CD4-positive, alpha-beta T cell treated with Interferon alpha-2 for 1 hour (primary cell): ENCODE measurements around the gene ANKRD24.
"Not testable (repeated sequence)": the region's sequence is repeated elsewhere in the genome, so short reads cannot be mapped to it uniquely, and the experiment has no call there.

ENCODE experiments used
- DNase-seq, 2 donors: peaks; one replicate each; pipeline ENCODE4 v3.0.0-alpha.2; 2020 to 2022

Gene ANKRD24

GRCh38 chr19:4182084-4182810, at the start of gene ANKRD24, which contains the start of gene SIRT6:
Gene ANKRD24 (plus strand): TSS chr19:4182689. CDS start chr19:4186426, 3,737 bp downstream.
Gene SIRT6 (minus strand): TSS chr19:4182563. CDS start chr19:4182539, 24 bp downstream.
- peak; percentile 96 to 97 for DNase-seq

GRCh38 chr19:4134351-4134750, 48.1 kb upstream of the ANKRD24 start:
- DNase-seq, result no peak

GRCh38 chr19:4135386-4135785, 47.1 kb upstream of the ANKRD24 start:
- not testable (repeated sequence) for DNase-seq

GRCh38 chr19:4136680-4137088, 45.8 kb upstream of the ANKRD24 start:
- no peak for DNase-seq

GRCh38 chr19:4138445-4138844, 44.0 kb upstream of the ANKRD24 start:
- no peak for DNase-seq

- DNase-seq, result peak; percentile 78 to 86
Observed at GRCh38 chr19:4139614-4140236, 42.8 kb upstream of the ANKRD24 start.

- DNase-seq, result peak; percentile 26 to 49
Observed at GRCh38 chr19:4140237-4140711, 42.2 kb upstream of the ANKRD24 start.

- not testable (repeated sequence) for DNase-seq
Observed at GRCh38 chr19:4142916-4143315, 39.6 kb upstream of the ANKRD24 start.

- no peak for DNase-seq
Observed at GRCh38 chr19:4144666-4145249, 37.7 kb upstream of the ANKRD24 start.

GRCh38 chr19:4149518-4150288, 32.8 kb upstream of the ANKRD24 start:
- no peak for DNase-seq

GRCh38 chr19:4151623-4152022, 30.9 kb upstream of the ANKRD24 start:
- DNase-seq, result no peak

GRCh38 chr19:4152241-4152998, 30.1 kb upstream of the ANKRD24 start:
- no peak for DNase-seq

- no peak for DNase-seq
Observed at GRCh38 chr19:4154571-4155312, 27.7 kb upstream of the ANKRD24 start.

- DNase-seq, result no peak
Observed at GRCh38 chr19:4157164-4157563, 25.3 kb upstream of the ANKRD24 start.

GRCh38 chr19:4157971-4158370, 24.5 kb upstream of the ANKRD24 start:
- not testable (repeated sequence) for DNase-seq

- no peak for DNase-seq
Observed at GRCh38 chr19:4161415-4162077, 20.9 kb upstream of the ANKRD24 start.

- no peak for DNase-seq
Observed at GRCh38 chr19:4164262-4164661, 18.2 kb upstream of the ANKRD24 start.

- DNase-seq, result no peak
Observed at GRCh38 chr19:4171676-4172075, 10.8 kb upstream of the ANKRD24 start.

- DNase-seq, result peak; percentile 33 to 67
Observed at GRCh38 chr19:4172861-4173473, 9.5 kb upstream of the ANKRD24 start.

GRCh38 chr19:4173479-4174212, 8.8 kb upstream of the ANKRD24 start:
- DNase-seq, result no peak
